C4-2B (cell line): ENCODE results near the gene KCNE5.

Experiments used
- ZFX ChIP-seq: fragments of 450-650 bp; IDR thresholded peaks from 2 replicates; pipeline ENCODE4 v1.6.1; 2017
- TF ChIP-seq, protein P1 (sequence below): fragments of 450-650 bp; conservative IDR thresholded peaks from 2 replicates; pipeline ENCODE4 v1.5.1; 2017; ENCODE audit warnings: mild to moderate bottlenecking

DNA sequence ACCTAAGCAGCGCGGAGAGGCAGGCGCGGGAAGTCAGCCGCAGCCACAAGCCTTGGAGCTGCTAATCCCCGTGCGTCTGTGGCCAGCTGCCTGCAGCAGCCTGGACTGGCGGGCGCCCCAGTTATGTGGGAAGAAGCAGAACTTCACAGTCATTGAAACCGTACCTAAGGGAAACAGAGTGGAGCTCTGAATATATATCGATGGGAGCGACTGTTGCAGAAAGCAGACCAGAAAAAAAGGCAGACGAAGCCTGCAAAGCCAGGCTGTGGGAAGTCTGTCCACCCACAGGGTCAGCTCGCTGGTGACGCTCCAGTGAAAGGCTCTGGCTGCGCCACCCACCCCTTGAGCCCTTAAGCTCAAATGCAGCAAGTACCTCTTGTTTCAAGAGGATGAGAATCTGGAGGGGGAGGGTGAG, 24.7 kb downstream of the KCNE5 start:
- TF ChIP-seq, protein P1, sequence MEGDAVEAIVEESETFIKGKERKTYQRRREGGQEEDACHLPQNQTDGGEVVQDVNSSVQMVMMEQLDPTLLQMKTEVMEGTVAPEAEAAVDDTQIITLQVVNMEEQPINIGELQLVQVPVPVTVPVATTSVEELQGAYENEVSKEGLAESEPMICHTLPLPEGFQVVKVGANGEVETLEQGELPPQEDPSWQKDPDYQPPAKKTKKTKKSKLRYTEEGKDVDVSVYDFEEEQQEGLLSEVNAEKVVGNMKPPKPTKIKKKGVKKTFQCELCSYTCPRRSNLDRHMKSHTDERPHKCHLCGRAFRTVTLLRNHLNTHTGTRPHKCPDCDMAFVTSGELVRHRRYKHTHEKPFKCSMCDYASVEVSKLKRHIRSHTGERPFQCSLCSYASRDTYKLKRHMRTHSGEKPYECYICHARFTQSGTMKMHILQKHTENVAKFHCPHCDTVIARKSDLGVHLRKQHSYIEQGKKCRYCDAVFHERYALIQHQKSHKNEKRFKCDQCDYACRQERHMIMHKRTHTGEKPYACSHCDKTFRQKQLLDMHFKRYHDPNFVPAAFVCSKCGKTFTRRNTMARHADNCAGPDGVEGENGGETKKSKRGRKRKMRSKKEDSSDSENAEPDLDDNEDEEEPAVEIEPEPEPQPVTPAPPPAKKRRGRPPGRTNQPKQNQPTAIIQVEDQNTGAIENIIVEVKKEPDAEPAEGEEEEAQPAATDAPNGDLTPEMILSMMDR: no peak
- TF ChIP-seq ZFX: no peak
